Measurements from ENCODE around the gene CATSPER1.

DNA sequence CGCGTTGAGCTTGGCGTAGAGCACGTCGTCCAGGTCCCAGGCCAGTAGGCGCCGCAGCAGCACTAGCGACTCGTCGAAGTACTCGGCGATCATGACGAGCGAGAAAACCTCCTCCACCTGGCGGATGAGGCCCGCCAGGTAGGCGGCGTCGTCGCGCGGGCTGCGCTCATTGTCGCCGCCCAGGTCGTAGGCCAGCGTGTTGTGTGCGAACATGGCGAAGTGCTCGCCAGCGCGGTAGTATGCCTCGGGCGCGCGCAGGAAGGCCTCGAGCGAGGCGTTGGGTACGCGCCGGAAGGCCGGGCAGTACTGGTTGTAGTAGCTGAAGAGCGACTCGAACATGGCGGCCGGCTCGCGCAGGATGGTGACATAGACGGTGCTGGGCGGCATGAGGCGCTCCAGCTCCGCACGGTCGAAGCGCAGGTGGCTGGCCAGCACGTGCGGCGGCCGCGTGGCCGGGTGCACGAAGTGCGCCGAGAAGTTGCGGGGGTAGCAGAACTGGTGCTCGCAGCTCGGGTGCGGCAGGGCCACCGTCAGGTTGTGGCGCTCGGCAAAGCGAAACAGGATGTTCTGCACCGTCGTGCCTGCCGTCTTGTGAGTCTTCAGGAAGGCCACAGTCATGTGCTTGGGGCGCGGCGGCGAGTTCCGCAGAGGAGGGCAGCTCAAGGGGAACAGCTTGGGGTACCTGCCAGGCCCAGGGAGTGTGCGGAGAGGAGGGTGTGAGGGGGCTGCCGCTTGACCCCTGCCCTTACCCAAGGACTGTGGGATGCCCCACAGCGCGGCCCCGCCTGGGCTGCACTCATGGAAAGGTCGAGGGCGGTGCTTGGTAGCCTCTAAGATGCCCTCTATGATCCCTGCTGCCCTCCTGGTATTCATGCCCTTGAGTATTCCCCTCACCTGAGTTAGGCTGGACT lies 17.0 kb upstream of the CATSPER1 start:
- TF ChIP-seq CTCF (IDR thresholded peaks at IDR 0.05) (no peak), POLR2A (IDR thresholded peaks at IDR 0.05) (no peak), EP300 (IDR thresholded peaks at IDR 0.05) (no peak)
